Right renal cortex interstitium (tissue), 3 donors: Measurements from ENCODE around the gene CUL2. TPM values are rescaled to one million over a fixed set of nuclear protein-coding genes. Genes with fewer than 3 reads are reported as not detected.

Experiments used
- polyA plus RNA-seq, 3 donors: library from polyadenylated mRNA; unstranded; fragments of 120-200 nt; gene quantifications; one replicate each; pipeline ENCODE4 v1.2.1, GENCODE V29; 2013; ENCODE audit not compliant: insufficient read length in 3 of 3

Gene CUL2
- polyA plus RNA-seq, 3 donors = 42.7 to 46.6 (median 45.7) TPM

Other genes with a start within 250 kb of the CUL2 start
- gene CREM, start 36.5 kb upstream of the CUL2 start, polyA plus RNA-seq = 10 to 100 TPM; 47.1 to 51.1 (median 49.2) TPM
- gene CCNY, start 246.2 kb upstream of the CUL2 start, polyA plus RNA-seq = 100 to 1,000 TPM; 101 to 119 (median 117) TPM